Measurements from ENCODE around the gene PFKL. TPM values are rescaled to one million over a fixed set of nuclear protein-coding genes. Genes with fewer than 3 reads are reported as not detected.

Gene PFKL
- total and polyA plus RNA-seq, 2 of the 8 experiments (the other 6 are each of a cell fraction or from before 2014, with no cell fraction given), result 80.2 to 82.3 TPM

DNA sequence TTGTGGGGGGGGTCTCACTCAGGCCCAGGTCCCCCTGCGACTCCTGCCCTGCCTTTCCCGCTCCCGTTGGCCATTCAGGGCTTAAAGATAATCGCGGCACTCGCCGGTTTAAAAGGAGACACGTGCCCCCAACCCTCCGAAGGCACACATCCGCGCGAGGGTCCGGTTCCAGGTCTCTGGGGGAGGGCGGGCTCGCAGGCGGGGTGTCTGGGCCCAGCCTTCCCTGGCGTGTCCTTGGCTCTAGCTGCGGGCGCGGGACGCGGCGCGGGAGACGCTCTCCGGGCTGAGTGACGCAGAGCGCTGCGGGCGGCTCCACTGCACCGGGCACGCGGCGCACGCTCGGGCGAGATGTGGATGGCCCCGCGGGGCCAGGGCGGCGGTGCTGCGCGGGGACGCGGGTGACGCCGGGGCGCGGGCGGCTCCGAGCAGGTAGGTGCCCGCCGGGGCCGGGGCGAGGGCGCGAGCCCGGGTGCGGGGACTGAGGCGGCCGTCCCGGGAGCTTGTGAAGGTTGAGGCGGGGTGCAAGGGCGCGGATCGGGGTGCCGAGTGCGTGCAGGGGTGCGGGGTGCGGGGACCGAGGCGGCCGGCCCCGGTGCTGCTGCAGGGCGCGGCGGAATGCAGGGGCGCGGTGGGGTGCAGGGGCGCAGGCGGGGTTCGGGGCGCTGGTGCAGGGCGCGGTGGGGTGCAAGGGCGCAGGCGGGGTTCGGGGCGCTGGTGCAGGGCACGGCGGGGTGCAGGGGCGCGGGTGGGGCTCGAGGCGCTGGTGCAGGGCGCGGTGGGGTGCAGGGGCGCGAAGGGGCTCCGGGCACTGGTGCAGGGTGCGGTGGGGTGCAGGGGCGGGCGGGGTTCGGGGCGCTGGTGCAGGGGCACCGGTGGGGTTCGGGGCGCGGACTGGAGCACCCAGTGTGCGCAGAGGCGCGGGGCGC, 50.3 kb downstream of the PFKL start:
- CTCF ChIA-PET (ENCODE audit: partially characterized antibody), result no interaction called here
- H3K9me3 ChIP-seq (ENCODE audit: insufficient read depth in 2 of 2, low read depth in 1 of 2, low read length in 1 of 2), result no peaks in the 10 kb centered on the region
- H3K4me2 ChIP-seq (ENCODE audit: insufficient read depth in 1 of 2, low read depth in 2 of 2, low read length in 2 of 2), result peak overlapping the region; percentile 21 to 75; a peak in 3 of 4 replicates
- no peak for DNase-seq (ENCODE audit: low read depth in 1 of 2, low spot score in 2 of 2)
- no peaks in the 10 kb centered on the region for H3K36me3 ChIP-seq (ENCODE audit: control insufficient read depth in 2 of 4, insufficient read depth in 4 of 4, low read length in 3 of 4)
- no peak overlapping the region for H2BK120ac ChIP-seq (replicated peaks; ENCODE audit: low read depth, low read length)
- peaks cover 0 to 2% of the 10 kb centered on the region in 2 experiments for H4K20me1 ChIP-seq (replicated peaks in 1 of 2; ENCODE audit: control insufficient read depth in 1 of 2, insufficient read depth in 2 of 2, low read length in 2 of 2)
- peaks cover 0 to 5% (median under 1%) of the 10 kb centered on the region in 4 experiments; a peak in 3 of 7 replicates for H3K4me1 ChIP-seq (replicated peaks in 1 of 4; ENCODE audit: control insufficient read depth in 3 of 4, insufficient read depth in 4 of 4, low read length in 3 of 4)
- no peak overlapping the region for H2AK5ac ChIP-seq (ENCODE audit: low read depth, low read length)
- no peak overlapping the region for H3K27ac ChIP-seq (ENCODE audit: low read depth, low read length)
- H2BK5ac ChIP-seq (ENCODE audit: low read depth, low read length), result no peak overlapping the region
- H2BK12ac ChIP-seq (ENCODE audit: low read depth, low read length), result no peak overlapping the region
- POLR2A ChIA-PET (ENCODE audit: partially characterized antibody), result no interaction called here
- no peak overlapping the region for H3K9ac ChIP-seq (replicated peaks in 1 of 4; ENCODE audit: extremely low read depth in 1 of 4, low read depth in 3 of 4, low read length in 3 of 4)
- no peak overlapping the region for H3K23ac ChIP-seq (ENCODE audit: insufficient read length)
- H2BK15ac ChIP-seq (ENCODE audit: low read length), result no peak overlapping the region
- no peaks in the 10 kb centered on the region for H3K79me2 ChIP-seq (ENCODE audit: control insufficient read depth in 1 of 2, insufficient read depth in 2 of 2, low read length in 2 of 2)
- peak overlapping the region in 1 of 4 experiments; percentile 51; a peak in 2 of 8 replicates for H3K4me3 ChIP-seq (ENCODE audit: extremely low read depth in 1 of 4, insufficient read depth in 2 of 4, low read depth in 3 of 4, low read length in 4 of 4)
- no peaks in the 10 kb centered on the region for H3K79me1 ChIP-seq (ENCODE audit: low read depth, low read length)
- WGBS, 2 experiments (ENCODE audit: extremely low coverage in 1 of 2, insufficient coverage in 1 of 2, insufficient read length in 1 of 2, insufficient replicate concordance in 2 of 2, low coverage in 1 of 2, low lambda C conversion rate in 2 of 2, missing lambda C conversion rate in 1 of 2), result 35% methylated on average over 29 of the region's 113 CpGs; no CpG with 5 or more reads in 1 of the 2 experiments
- H3K56ac ChIP-seq (replicated peaks; ENCODE audit: insufficient read length, low read depth, low read length), result no peak overlapping the region
- no peak overlapping the region; the same call in 1 of the 2 replicates for H2AFZ ChIP-seq (ENCODE audit: low read length)
- no peak overlapping the region; the same call in 1 of the 2 replicates for H4K8ac ChIP-seq (ENCODE audit: extremely low read depth, insufficient read depth, low read length)
- H3K18ac ChIP-seq (ENCODE audit: extremely low read depth, low read length), result no peak overlapping the region
- peaks cover 17 to 40% (median 28%) of the 10 kb centered on the region in 4 experiments; a peak in 6 of 7 replicates for H3K27me3 ChIP-seq (replicated peaks in 1 of 4; ENCODE audit: control insufficient read depth in 3 of 4, extremely low read depth in 1 of 4, insufficient read depth in 3 of 4, low read length in 3 of 4)
- no peak overlapping the region for H3K4ac ChIP-seq (replicated peaks; ENCODE audit: insufficient read length, low read depth, low read length)
- no peaks in the 10 kb centered on the region; the same call in 1 of the 2 replicates for H3K23me2 ChIP-seq (ENCODE audit: low read depth, low read length)
- no peak for FAIRE-seq
- no peak overlapping the region for H3K14ac ChIP-seq (ENCODE audit: insufficient read length)
- H4K5ac ChIP-seq (ENCODE audit: insufficient read length, low read depth, low read length), result no peak overlapping the region
- H2BK20ac ChIP-seq (ENCODE audit: low read length), result no peak overlapping the region
- H4K91ac ChIP-seq (replicated peaks; ENCODE audit: insufficient read length, low read length), result no peak overlapping the region
- TF ChIP-seq JUN (IDR thresholded peaks at IDR 0.05; ENCODE audit: low read depth, low read length) (no peak), SP4 (IDR thresholded peaks at IDR 0.05; ENCODE audit: low read length) (no peak), MAX (IDR thresholded peaks at IDR 0.05) (peak; percentile 91), GABPA (IDR thresholded peaks at IDR 0.05; ENCODE audit: borderline replicate concordance, insufficient read depth, low read length) (0 out of 2 replicates have a peak, but pooled peaks have one; percentile 48)
- TF ChIP-seq, protein P1, sequence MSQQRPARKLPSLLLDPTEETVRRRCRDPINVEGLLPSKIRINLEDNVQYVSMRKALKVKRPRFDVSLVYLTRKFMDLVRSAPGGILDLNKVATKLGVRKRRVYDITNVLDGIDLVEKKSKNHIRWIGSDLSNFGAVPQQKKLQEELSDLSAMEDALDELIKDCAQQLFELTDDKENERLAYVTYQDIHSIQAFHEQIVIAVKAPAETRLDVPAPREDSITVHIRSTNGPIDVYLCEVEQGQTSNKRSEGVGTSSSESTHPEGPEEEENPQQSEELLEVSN (IDR thresholded peaks at IDR 0.05), result peak; percentile 96
- TF ChIP-seq, protein P2, sequence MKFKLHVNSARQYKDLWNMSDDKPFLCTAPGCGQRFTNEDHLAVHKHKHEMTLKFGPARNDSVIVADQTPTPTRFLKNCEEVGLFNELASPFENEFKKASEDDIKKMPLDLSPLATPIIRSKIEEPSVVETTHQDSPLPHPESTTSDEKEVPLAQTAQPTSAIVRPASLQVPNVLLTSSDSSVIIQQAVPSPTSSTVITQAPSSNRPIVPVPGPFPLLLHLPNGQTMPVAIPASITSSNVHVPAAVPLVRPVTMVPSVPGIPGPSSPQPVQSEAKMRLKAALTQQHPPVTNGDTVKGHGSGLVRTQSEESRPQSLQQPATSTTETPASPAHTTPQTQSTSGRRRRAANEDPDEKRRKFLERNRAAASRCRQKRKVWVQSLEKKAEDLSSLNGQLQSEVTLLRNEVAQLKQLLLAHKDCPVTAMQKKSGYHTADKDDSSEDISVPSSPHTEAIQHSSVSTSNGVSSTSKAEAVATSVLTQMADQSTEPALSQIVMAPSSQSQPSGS (IDR thresholded peaks at IDR 0.05; ENCODE audit: low read length), result no peak
- TF ChIP-seq, protein P3, sequence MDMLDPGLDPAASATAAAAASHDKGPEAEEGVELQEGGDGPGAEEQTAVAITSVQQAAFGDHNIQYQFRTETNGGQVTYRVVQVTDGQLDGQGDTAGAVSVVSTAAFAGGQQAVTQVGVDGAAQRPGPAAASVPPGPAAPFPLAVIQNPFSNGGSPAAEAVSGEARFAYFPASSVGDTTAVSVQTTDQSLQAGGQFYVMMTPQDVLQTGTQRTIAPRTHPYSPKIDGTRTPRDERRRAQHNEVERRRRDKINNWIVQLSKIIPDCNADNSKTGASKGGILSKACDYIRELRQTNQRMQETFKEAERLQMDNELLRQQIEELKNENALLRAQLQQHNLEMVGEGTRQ (IDR thresholded peaks at IDR 0.05; ENCODE audit: low read length), result no peak

Data from H1 (cell line).